H9 (cell line): ENCODE results near the gene SCP2. TPM values are rescaled to one million over a fixed set of nuclear protein-coding genes. Genes with fewer than 3 reads are reported as not detected.
"Not testable (repeated sequence)": the region's sequence is repeated elsewhere in the genome, so short reads cannot be mapped to it uniquely, and the experiment has no call there.

Experiments
- DNase-seq: peaks from one replicate; pipeline ENCODE4 v3.0.0-alpha.2; 2017
- H2AFZ ChIP-seq: one replicate; pipeline ENCODE4 v1.6.1; 2013; ENCODE audit warnings: mild to moderate bottlenecking, low read length, control low read depth, moderate library complexity
- H2AK5ac ChIP-seq: 2 replicates; pipeline ENCODE4 v1.6.1; 2013; ENCODE audit warnings: low read length, control low read depth, mixed read lengths; ENCODE audit not compliant: insufficient read length
- H2BK120ac ChIP-seq: one replicate; pipeline ENCODE4 v1.6.1; 2013; ENCODE audit warnings: low read depth, mild to moderate bottlenecking, low read length, control low read depth, inconsistent platforms; ENCODE audit not compliant: poor library complexity, severe bottlenecking
- H2BK12ac ChIP-seq: 2 replicates; pipeline ENCODE4 v1.6.1; 2013; ENCODE audit warnings: low read length, control low read depth, mixed read lengths, low read depth; ENCODE audit not compliant: insufficient read length
- H2BK15ac ChIP-seq: 2 replicates; pipeline ENCODE4 v1.6.1; 2013; ENCODE audit warnings: low read depth, low read length, control low read depth
- H2BK20ac ChIP-seq: one replicate; pipeline ENCODE4 v1.6.1; 2013; ENCODE audit warnings: low read depth, mild to moderate bottlenecking, low read length, control low read depth, inconsistent platforms; ENCODE audit not compliant: poor library complexity, severe bottlenecking
- H2BK5ac ChIP-seq: 2 replicates; pipeline ENCODE4 v1.6.1; 2013; ENCODE audit warnings: low read length, control low read depth, mixed read lengths; ENCODE audit not compliant: insufficient read length
- H3K14ac ChIP-seq: 2 replicates; pipeline ENCODE4 v1.6.1; 2013; ENCODE audit warnings: low read length, control low read depth; ENCODE audit not compliant: insufficient read depth
- H3K18ac ChIP-seq: 2 replicates; pipeline ENCODE4 v1.6.1; 2013; ENCODE audit warnings: low read depth, mild to moderate bottlenecking, mixed read lengths, low read length, control low read depth; ENCODE audit not compliant: insufficient read length
- H3K23ac ChIP-seq: 2 replicates; pipeline ENCODE4 v1.6.1; 2013; ENCODE audit warnings: low read length, control low read depth, mixed read lengths, low read depth; ENCODE audit not compliant: insufficient read length
- H3K23me2 ChIP-seq: 2 replicates; pipeline ENCODE4 v1.6.1; 2013; ENCODE audit warnings: low read depth, mild to moderate bottlenecking, mixed read lengths, low read length, control low read depth; ENCODE audit not compliant: insufficient read length, poor library complexity, severe bottlenecking
- H3K27ac ChIP-seq: 2 replicates; pipeline ENCODE4 v1.5.1; 2013; ENCODE audit warnings: low read length, control low read depth, mixed read lengths, low read depth; ENCODE audit not compliant: insufficient read length
- H3K27me3 ChIP-seq: 2 replicates; pipeline ENCODE4 v1.6.1; 2013; ENCODE audit warnings: low read length, control low read depth, inconsistent platforms; ENCODE audit not compliant: insufficient read depth
- H3K4ac ChIP-seq: 2 replicates; pipeline ENCODE4 v1.6.1; 2013; ENCODE audit warnings: low read depth, mild to moderate bottlenecking, control low read depth, inconsistent platforms, low read length, moderate library complexity
- H3K4me1 ChIP-seq: 2 replicates; pipeline ENCODE4 v1.6.1; 2013; ENCODE audit warnings: low read length, control low read depth, inconsistent platforms; ENCODE audit not compliant: insufficient read depth
- H3K4me2 ChIP-seq: 2 replicates; pipeline ENCODE4 v1.6.1; 2013; ENCODE audit warnings: low read length, control low read depth, mixed read lengths; ENCODE audit not compliant: insufficient read length, insufficient read depth
- H3K56ac ChIP-seq: 2 replicates; pipeline ENCODE4 v1.6.1; 2013; ENCODE audit warnings: low read depth, mild to moderate bottlenecking, mixed read lengths, low read length, control low read depth; ENCODE audit not compliant: insufficient read length
- H3K79me1 ChIP-seq: 2 replicates; pipeline ENCODE4 v1.6.1; 2013; ENCODE audit warnings: low read depth, mild to moderate bottlenecking, moderate library complexity, low read length, control low read depth, inconsistent platforms; ENCODE audit not compliant: insufficient read depth, poor library complexity, severe bottlenecking
- H3K79me2 ChIP-seq: 2 replicates; pipeline ENCODE4 v1.6.1; 2013; ENCODE audit warnings: low read length, control low read depth, inconsistent platforms; ENCODE audit not compliant: insufficient read depth
- H3K9ac ChIP-seq: 2 replicates; pipeline ENCODE4 v1.6.1; 2013; ENCODE audit warnings: low read length, control low read depth, mixed read lengths; ENCODE audit not compliant: insufficient read length; ENCODE audit errors: extremely low read depth
- H3K9me3 ChIP-seq: one replicate; pipeline ENCODE4 v1.6.1; 2013; ENCODE audit warnings: low read depth, low read length, inconsistent platforms; ENCODE audit not compliant: control insufficient read depth
- H3T11ph ChIP-seq: one replicate; pipeline ENCODE4 v1.6.1; 2013; ENCODE audit warnings: mild to moderate bottlenecking, low read length, control low read depth, inconsistent platforms
- H4K20me1 ChIP-seq: one replicate; pipeline ENCODE4 v1.6.1; 2013; ENCODE audit not compliant: control insufficient read depth, insufficient read length, insufficient read depth
- H4K5ac ChIP-seq: 2 replicates; pipeline ENCODE4 v1.6.1; 2013; ENCODE audit warnings: low read depth, mild to moderate bottlenecking, mixed read lengths, low read length, control low read depth; ENCODE audit not compliant: insufficient read length
- H4K8ac ChIP-seq: replicated peaks from 2 replicates; pipeline ENCODE4 v1.6.1; 2013; ENCODE audit warnings: low read length, control low read depth, mixed read lengths, low read depth; ENCODE audit not compliant: insufficient read length
- H4K91ac ChIP-seq: 2 replicates; pipeline ENCODE4 v1.6.1; 2013; ENCODE audit warnings: low read depth, mild to moderate bottlenecking, moderate library complexity, mixed read lengths, low read length, control low read depth; ENCODE audit not compliant: insufficient read length
- H3K27ac Mint-ChIP-seq, 3 experiments: 2 replicates in 2 of 3; 3 replicates in 1 of 3; pipeline ENCODE4 v1.8.0; 2020 to 2021; ENCODE audit warnings: mixed read lengths in 3 of 3, mild to moderate bottlenecking in 1 of 3, moderate library complexity in 1 of 3
- H3K27me3 Mint-ChIP-seq: 2 replicates; pipeline ENCODE4 v1.8.0; 2021; ENCODE audit warnings: low read depth, mild to moderate bottlenecking, moderate library complexity, mixed read lengths
- H3K36me3 Mint-ChIP-seq, 3 experiments: 2 replicates in 2 of 3; 3 replicates in 1 of 3; pipeline ENCODE4 v1.8.0; 2020 to 2021; ENCODE audit warnings: low read depth in 3 of 3, mixed read lengths in 3 of 3; ENCODE audit not compliant: insufficient read depth in 1 of 3
- H3K4me1 Mint-ChIP-seq, 2 experiments: 2 replicates each; pipeline ENCODE4 v1.8.0; 2020; ENCODE audit warnings: mixed read lengths in 2 of 2
- H3K4me3 Mint-ChIP-seq, 2 experiments: 2 replicates in 1 of 2; 3 replicates in 1 of 2; pipeline ENCODE4 v1.8.0; 2020 to 2021; ENCODE audit warnings: mild to moderate bottlenecking in 2 of 2, mixed read lengths in 2 of 2, moderate library complexity in 1 of 2
- H3K9me3 Mint-ChIP-seq, 2 experiments: 2 replicates in 1 of 2; 3 replicates in 1 of 2; pipeline ENCODE4 v1.8.0; 2020; ENCODE audit warnings: mild to moderate bottlenecking in 2 of 2, mixed read lengths in 2 of 2, moderate library complexity in 1 of 2
- CTCF ChIP-seq: fragments of 200-600 bp; sonication (generic); conservative IDR thresholded peaks from 3 replicates; pipeline ENCODE4 v1.8.0; 2021; ENCODE audit warnings: antibody characterized with exemption, mild to moderate bottlenecking
- WGBS: extraction: QIAGEN DNeasy Blood & Tissue Kit; methylation state at CpG from one replicate; pipeline ENCODE4 v1.1.7; 2013; ENCODE audit warnings: missing lambda C conversion rate, low lambda C conversion rate, mixed read lengths; ENCODE audit not compliant: insufficient read length; ENCODE audit errors: extremely low coverage; 5-methylcytosine and 5-hydroxymethylcytosine counted together
- total RNA-seq: library from RNA; stranded (reverse); gene quantifications from 2 replicates; pipeline ENCODE4 v1.2.1, GENCODE V29; 2021

SCP2 gene
- total RNA-seq, 1 experiment from 2014 or later, result 48.8 TPM

- Histone ChIP-seq H3K23me2 (no peaks in the 10 kb centered on the region), H4K5ac (no peak overlapping the region), H2BK120ac (no peak overlapping the region), H3K27me3 (no peaks in the 10 kb centered on the region), H3K9me3 (no peaks in the 10 kb centered on the region), H4K8ac (no peak overlapping the region), H3K79me2 (no peaks in the 10 kb centered on the region), H3K79me1 (no peaks in the 10 kb centered on the region), H2BK15ac (no peak overlapping the region), H3K4me2 (no peak overlapping the region), H3K23ac (no peak overlapping the region), H2BK20ac (no peak overlapping the region), H2AFZ (no peak overlapping the region), H2BK5ac (no peak overlapping the region), H4K20me1 (no peaks in the 10 kb centered on the region), H2AK5ac (no peak overlapping the region), H3K27ac (no peak overlapping the region), H3K9ac (no peak overlapping the region), H2BK12ac (no peak overlapping the region), H4K91ac (no peak overlapping the region), H3T11ph (no peak overlapping the region), H3K4ac (no peak overlapping the region), H3K56ac (no peak overlapping the region), H3K4me1 (no peaks in the 10 kb centered on the region), H3K18ac (no peak overlapping the region), H3K14ac (no peak overlapping the region)
- Mint-ChIP-seq H3K4me3 (no peak overlapping the region), H3K4me1 (no peaks in the 10 kb centered on the region), H3K27ac (no peak overlapping the region), H3K9me3 (peaks cover 14 to 17% of the 10 kb centered on the region in 2 experiments), H3K36me3 (peaks cover 7 to 14% (median 13%) of the 10 kb centered on the region in 3 experiments), H3K27me3 (peaks cover 11% of the 10 kb centered on the region)
- no peak for TF ChIP-seq CTCF
- DNase-seq, result no peak
These were observed 74.1 kb downstream of the SCP2 start for GRCh38 chr1:53001128-53001527.

GRCh38 chr1:53006612-53007011, 79.5 kb downstream of the SCP2 start:
- H3K23ac ChIP-seq, H2BK15ac ChIP-seq, H4K8ac ChIP-seq, H3K27me3 ChIP-seq, H3K79me1 ChIP-seq, H3K9me3 ChIP-seq, H3K27ac Mint-ChIP-seq, H4K5ac ChIP-seq, H3K4me3 Mint-ChIP-seq, H3K4ac ChIP-seq, H3K18ac ChIP-seq, H3K9ac ChIP-seq, H3K79me2 ChIP-seq, H3K14ac ChIP-seq, H2BK12ac ChIP-seq, H4K91ac ChIP-seq, H4K20me1 ChIP-seq, H2BK20ac ChIP-seq, H3T11ph ChIP-seq, H2BK120ac ChIP-seq, H3K23me2 ChIP-seq, H3K27ac ChIP-seq, DNase-seq, H3K4me1 ChIP-seq, H3K56ac ChIP-seq, H3K4me2 ChIP-seq, H3K4me1 Mint-ChIP-seq, H2AFZ ChIP-seq, H2AK5ac ChIP-seq, H2BK5ac ChIP-seq: not testable (repeated sequence)
- Mint-ChIP-seq H3K27me3 (peaks cover 29% of the 10 kb centered on the region), H3K9me3 (peaks cover 17 to 22% of the 10 kb centered on the region in 2 experiments), H3K36me3 (peaks cover 7 to 15% (median 13%) of the 10 kb centered on the region in 3 experiments)
- no CpG with 5 or more reads among the region's 2 CpGs for WGBS
